M059J (cell line): ENCODE results near the gene EPHA7. TPM values are rescaled to one million over a fixed set of nuclear protein-coding genes. Genes with fewer than 3 reads are reported as not detected.

Experiments used
- DNase-seq: peaks from one replicate; pipeline ENCODE4 v3.0.0-alpha.2; 2012; ENCODE audit warnings: low read depth
- total RNA-seq: library from RNA; depleted of rRNA; stranded (reverse); fragments of >200 nt; shearing (Covaris generic); gene quantifications from 2 replicates; pipeline ENCODE4 v1.2.3, GENCODE V29; 2014

The EPHA7 gene
- total RNA-seq, 1 experiment from 2014 or later: not detected

GRCh38 chr6:93325761-93326160, 93.6 kb downstream of the EPHA7 start:
- no peak for DNase-seq

- no peak for DNase-seq
Measured at GRCh38 chr6:93323630-93324029, 95.7 kb downstream of the EPHA7 start.

GRCh38 chr6:93322651-93323050, 96.7 kb downstream of the EPHA7 start:
- no peak for DNase-seq

- DNase-seq: no peak
Measured at GRCh38 chr6:93319304-93319703, 100.1 kb downstream of the EPHA7 start.

- DNase-seq: no peak
Measured at GRCh38 chr6:93318121-93318520, 101.2 kb downstream of the EPHA7 start.

- DNase-seq: no peak
Measured at GRCh38 chr6:93317592-93317991, 101.8 kb downstream of the EPHA7 start.

GRCh38 chr6:93307505-93308409, 111.6 kb downstream of the EPHA7 start:
- no peak for DNase-seq

GRCh38 chr6:93305088-93305487, 114.3 kb downstream of the EPHA7 start:
- DNase-seq: no peak

GRCh38 chr6:93304505-93304904, 114.9 kb downstream of the EPHA7 start:
- DNase-seq: no peak

GRCh38 chr6:93300661-93301060, 118.7 kb downstream of the EPHA7 start:
- DNase-seq: no peak

GRCh38 chr6:93299622-93300021, 119.7 kb downstream of the EPHA7 start:
- DNase-seq: no peak

- no peak for DNase-seq
Measured at GRCh38 chr6:93295631-93296030, 123.7 kb downstream of the EPHA7 start.

- no peak for DNase-seq
Measured at GRCh38 chr6:93294879-93295278, 124.5 kb downstream of the EPHA7 start.

- DNase-seq: no peak
Measured at GRCh38 chr6:93293872-93294271, 125.5 kb downstream of the EPHA7 start.

- no peak for DNase-seq
Measured at GRCh38 chr6:93293460-93293859, 125.9 kb downstream of the EPHA7 start.

GRCh38 chr6:93282521-93283031, 136.8 kb downstream of the EPHA7 start:
- DNase-seq: no peak

GRCh38 chr6:93278241-93278640, 141.1 kb downstream of the EPHA7 start:
- no peak for DNase-seq

- no peak for DNase-seq
Measured at GRCh38 chr6:93272896-93273295, 146.5 kb downstream of the EPHA7 start.

- DNase-seq: no peak
Measured at GRCh38 chr6:93272211-93272610, 147.1 kb downstream of the EPHA7 start.

GRCh38 chr6:93266116-93266817, 153.1 kb downstream of the EPHA7 start:
- no peak for DNase-seq

GRCh38 chr6:93260881-93261280, 158.5 kb downstream of the EPHA7 start:
- DNase-seq: no peak

GRCh38 chr6:93259332-93259731, 160.0 kb downstream of the EPHA7 start:
- no peak for DNase-seq

- no peak for DNase-seq
Measured at GRCh38 chr6:93252930-93253329, 166.4 kb downstream of the EPHA7 start.
